GM23338 (cell line): Measurements from ENCODE around the gene BHLHA15. TPM values are rescaled to one million over a fixed set of nuclear protein-coding genes. Genes with fewer than 3 reads are reported as not detected.

Source experiments
- ATAC-seq: fragments of 200-7000 bp; cut with Tn5 transposase; 3 replicates; pipeline ENCODE4 v1.9.1; 2020
- DNase-seq: peaks from one replicate; pipeline ENCODE4 v3.0.0-alpha.2; 2015; ENCODE audit warnings: low spot score
- H2AFZ ChIP-seq: fragments of 200-600 bp; sonication (generic); 2 replicates; pipeline ENCODE4 v1.8.0; 2016; ENCODE audit warnings: antibody characterized with exemption, mild to moderate bottlenecking, moderate library complexity
- H3F3A ChIP-seq: fragments of 200-600 bp; sonication (generic); replicated peaks from 2 replicates; pipeline ENCODE4 v1.8.0; 2017; ENCODE audit warnings: antibody characterized with exemption, mixed run types, low read depth
- H3K27ac ChIP-seq: fragments of 200-600 bp; sonication (generic); 2 replicates; pipeline ENCODE4 v1.6.1; 2016; ENCODE audit warnings: low read depth
- H3K27me3 ChIP-seq: fragments of 200-600 bp; sonication (generic); 2 replicates; pipeline ENCODE4 v1.8.0; 2016; ENCODE audit warnings: mild to moderate bottlenecking, mixed run types, moderate library complexity; ENCODE audit not compliant: insufficient read depth
- H3K36me3 ChIP-seq: fragments of 200-600 bp; sonication (generic); 2 replicates; pipeline ENCODE4 v1.8.0; 2016; ENCODE audit warnings: mild to moderate bottlenecking; ENCODE audit not compliant: insufficient read depth
- H3K4me1 ChIP-seq: fragments of 200-600 bp; sonication (generic); 2 replicates; pipeline ENCODE4 v1.8.0; 2016; ENCODE audit warnings: mild to moderate bottlenecking, moderate library complexity; ENCODE audit not compliant: insufficient read depth
- H3K4me2 ChIP-seq: fragments of 200-600 bp; sonication (generic); 2 replicates; pipeline ENCODE4 v1.7.1; 2017; ENCODE audit warnings: mixed run types
- H3K4me3 ChIP-seq: fragments of 200-600 bp; sonication (generic); 2 replicates; pipeline ENCODE4 v1.6.1; 2016; ENCODE audit warnings: mixed run types
- H3K79me2 ChIP-seq: fragments of 200-600 bp; sonication (generic); replicated peaks from 2 replicates; pipeline ENCODE4 v1.8.0; 2017; ENCODE audit warnings: mild to moderate bottlenecking; ENCODE audit not compliant: insufficient read depth
- H3K9me2 ChIP-seq: fragments of 200-600 bp; sonication (generic); 2 replicates; pipeline ENCODE4 v1.8.0; 2017; ENCODE audit not compliant: insufficient read depth
- H4K20me1 ChIP-seq: fragments of 200-600 bp; sonication (generic); replicated peaks from 2 replicates; pipeline ENCODE4 v1.8.0; 2017; ENCODE audit warnings: mild to moderate bottlenecking; ENCODE audit not compliant: insufficient read depth
- H3K27ac Mint-ChIP-seq: 2 replicates; pipeline ENCODE4 v1.8.0; 2020; ENCODE audit warnings: inconsistent platforms, mild to moderate bottlenecking, moderate library complexity, mixed read lengths
- H3K27me3 Mint-ChIP-seq: 3 replicates; pipeline ENCODE4 v1.8.0; 2022; ENCODE audit warnings: low read depth, mild to moderate bottlenecking, moderate library complexity, mixed read lengths, inconsistent platforms; ENCODE audit not compliant: insufficient read depth, poor library complexity
- H3K36me3 Mint-ChIP-seq: 3 replicates; pipeline ENCODE4 v1.8.0; 2021; ENCODE audit warnings: low read depth, mild to moderate bottlenecking, inconsistent platforms, moderate library complexity, mixed read lengths
- H3K4me1 Mint-ChIP-seq: 3 replicates; pipeline ENCODE4 v1.8.0; 2020; ENCODE audit warnings: mild to moderate bottlenecking, inconsistent platforms, mixed read lengths
- H3K4me3 Mint-ChIP-seq: 3 replicates; pipeline ENCODE4 v1.8.0; 2021; ENCODE audit warnings: moderate library complexity, mild to moderate bottlenecking, inconsistent platforms, mixed read lengths
- H3K9me3 Mint-ChIP-seq: 3 replicates; pipeline ENCODE4 v1.8.0; 2020; ENCODE audit warnings: moderate library complexity, mild to moderate bottlenecking, inconsistent platforms, mixed read lengths
- CREB1 ChIP-seq: fragments of 250-450 bp; sonication (Bioruptor Pico); IDR thresholded peaks from 2 replicates; pipeline ENCODE4 v1.5.0; 2020; ENCODE audit warnings: low read depth, mild to moderate bottlenecking, moderate library complexity
- EZH2 ChIP-seq: fragments of 200-600 bp; sonication (generic); IDR thresholded peaks from one replicate; pipeline ENCODE4 v1.8.0; 2017; ENCODE audit warnings: antibody characterized with exemption, mild to moderate bottlenecking, low read depth; ENCODE audit not compliant: unreplicated experiment
- NANOG ChIP-seq: IDR thresholded peaks from 2 replicates; pipeline ENCODE4 v1.6.1; 2016; ENCODE audit warnings: antibody characterized with exemption, borderline replicate concordance
- ZNF114 ChIP-seq: fragments of 250-450 bp; sonication (Bioruptor Pico); IDR thresholded peaks from 2 replicates; pipeline ENCODE4 v1.5.0; 2020; ENCODE audit warnings: mild to moderate bottlenecking, moderate library complexity
- ZNF331 ChIP-seq: fragments of 250-450 bp; sonication (Bioruptor Pico); IDR thresholded peaks from 2 replicates; pipeline ENCODE4 v1.5.0; 2020; ENCODE audit warnings: low read depth, mild to moderate bottlenecking, moderate library complexity
- polyA plus RNA-seq: library from polyadenylated mRNA; unstranded; fragments of >200 nt; fragmentation: Nextera tagmentation; extraction: Ambion mirVana; gene quantifications from 2 replicates; pipeline ENCODE4 v1.2.1, GENCODE V29; 2016
- total RNA-seq: library from RNA; depleted of rRNA; stranded (reverse); fragments of >200 nt; shearing (Covaris generic); gene quantifications from 2 replicates; pipeline ENCODE4 v1.2.3, GENCODE V29; 2014
- TF ChIP-seq, protein P1 (sequence below): IDR thresholded peaks from one replicate; pipeline ENCODE4 v1.6.1; 2018; ENCODE audit warnings: antibody characterized with exemption; ENCODE audit not compliant: unreplicated experiment
- TF ChIP-seq, protein P2 (sequence below): fragments of 250-450 bp; sonication (Bioruptor Pico); IDR thresholded peaks from 2 replicates; pipeline ENCODE4 v1.5.0; 2020; ENCODE audit warnings: mild to moderate bottlenecking, moderate library complexity
- TF ChIP-seq, protein P3 (sequence below): IDR thresholded peaks from 2 replicates; pipeline ENCODE4 v1.6.1; 2016; ENCODE audit warnings: antibody characterized with exemption

The BHLHA15 gene
- total and polyA plus RNA-seq, 2 experiments from 2014 or later: 1.4 to 8.3 TPM

DNA sequence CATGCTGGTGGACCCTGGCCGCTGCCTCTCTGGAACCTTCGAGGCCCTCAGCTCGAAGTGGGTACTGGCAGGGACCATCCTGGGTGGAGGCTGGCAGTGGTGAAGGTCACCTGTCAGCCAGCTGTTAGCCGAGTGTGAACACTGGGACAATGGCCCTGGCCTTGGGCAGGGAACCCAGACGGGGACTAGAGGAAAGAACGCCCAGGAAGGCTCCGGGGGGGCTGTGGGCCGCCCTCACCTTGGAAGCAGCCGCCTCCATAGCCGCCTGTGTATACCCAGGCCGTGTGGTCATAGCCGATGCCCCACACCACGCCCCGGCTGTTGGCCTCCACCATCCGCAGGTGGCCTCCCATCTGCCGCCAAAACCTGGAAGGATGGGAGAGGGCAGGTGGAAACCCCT is 17.6 kb downstream of the BHLHA15 start (continued):
- TF ChIP-seq CREB1 (CRISPR knock-in tag): no peak

DNA sequence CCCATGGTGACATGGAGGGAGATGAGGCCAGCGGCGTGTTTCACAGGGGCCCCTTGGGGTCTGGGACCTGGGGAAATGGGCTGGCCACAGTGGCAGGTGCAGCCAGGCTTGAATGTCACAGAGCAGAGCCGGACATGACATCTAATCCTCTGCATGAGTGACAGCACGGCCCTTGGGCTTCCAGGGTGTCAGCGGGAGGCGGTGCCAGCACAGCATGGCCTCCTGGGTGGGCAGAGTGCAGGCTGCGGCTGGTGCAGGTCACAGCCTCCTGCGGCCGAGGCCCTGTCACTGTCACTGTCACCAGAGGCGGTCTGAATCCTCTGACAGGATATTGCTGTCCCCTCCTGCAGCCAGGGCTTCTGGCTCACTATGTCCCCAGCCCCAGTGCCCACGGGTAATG is 18.2 kb downstream of the BHLHA15 start:
- Histone ChIP-seq H3K4me3 (no peak overlapping the region), H3K36me3 (no peaks in the 10 kb centered on the region), H3K27ac (no peak overlapping the region), H3K9me2 (no peaks in the 10 kb centered on the region), H3K4me1 (no peaks in the 10 kb centered on the region), H2AFZ (no peak overlapping the region), H3K4me2 (no peak overlapping the region), H3K27me3 (no peaks in the 10 kb centered on the region), H3F3A (no peaks in the 10 kb centered on the region), H3K79me2 (no peaks in the 10 kb centered on the region), H4K20me1 (no peaks in the 10 kb centered on the region)
- no peak for DNase-seq
- H3K27me3 Mint-ChIP-seq: peaks cover 8% of the 10 kb centered on the region
- TF ChIP-seq ZNF331 (CRISPR knock-in tag) (no peak), ZNF114 (CRISPR knock-in tag) (no peak), NANOG (no peak), CREB1 (CRISPR knock-in tag) (no peak), EZH2 (no peak)
- TF ChIP-seq, protein P1, sequence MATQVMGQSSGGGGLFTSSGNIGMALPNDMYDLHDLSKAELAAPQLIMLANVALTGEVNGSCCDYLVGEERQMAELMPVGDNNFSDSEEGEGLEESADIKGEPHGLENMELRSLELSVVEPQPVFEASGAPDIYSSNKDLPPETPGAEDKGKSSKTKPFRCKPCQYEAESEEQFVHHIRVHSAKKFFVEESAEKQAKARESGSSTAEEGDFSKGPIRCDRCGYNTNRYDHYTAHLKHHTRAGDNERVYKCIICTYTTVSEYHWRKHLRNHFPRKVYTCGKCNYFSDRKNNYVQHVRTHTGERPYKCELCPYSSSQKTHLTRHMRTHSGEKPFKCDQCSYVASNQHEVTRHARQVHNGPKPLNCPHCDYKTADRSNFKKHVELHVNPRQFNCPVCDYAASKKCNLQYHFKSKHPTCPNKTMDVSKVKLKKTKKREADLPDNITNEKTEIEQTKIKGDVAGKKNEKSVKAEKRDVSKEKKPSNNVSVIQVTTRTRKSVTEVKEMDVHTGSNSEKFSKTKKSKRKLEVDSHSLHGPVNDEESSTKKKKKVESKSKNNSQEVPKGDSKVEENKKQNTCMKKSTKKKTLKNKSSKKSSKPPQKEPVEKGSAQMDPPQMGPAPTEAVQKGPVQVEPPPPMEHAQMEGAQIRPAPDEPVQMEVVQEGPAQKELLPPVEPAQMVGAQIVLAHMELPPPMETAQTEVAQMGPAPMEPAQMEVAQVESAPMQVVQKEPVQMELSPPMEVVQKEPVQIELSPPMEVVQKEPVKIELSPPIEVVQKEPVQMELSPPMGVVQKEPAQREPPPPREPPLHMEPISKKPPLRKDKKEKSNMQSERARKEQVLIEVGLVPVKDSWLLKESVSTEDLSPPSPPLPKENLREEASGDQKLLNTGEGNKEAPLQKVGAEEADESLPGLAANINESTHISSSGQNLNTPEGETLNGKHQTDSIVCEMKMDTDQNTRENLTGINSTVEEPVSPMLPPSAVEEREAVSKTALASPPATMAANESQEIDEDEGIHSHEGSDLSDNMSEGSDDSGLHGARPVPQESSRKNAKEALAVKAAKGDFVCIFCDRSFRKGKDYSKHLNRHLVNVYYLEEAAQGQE: no peak
- TF ChIP-seq, protein P2, sequence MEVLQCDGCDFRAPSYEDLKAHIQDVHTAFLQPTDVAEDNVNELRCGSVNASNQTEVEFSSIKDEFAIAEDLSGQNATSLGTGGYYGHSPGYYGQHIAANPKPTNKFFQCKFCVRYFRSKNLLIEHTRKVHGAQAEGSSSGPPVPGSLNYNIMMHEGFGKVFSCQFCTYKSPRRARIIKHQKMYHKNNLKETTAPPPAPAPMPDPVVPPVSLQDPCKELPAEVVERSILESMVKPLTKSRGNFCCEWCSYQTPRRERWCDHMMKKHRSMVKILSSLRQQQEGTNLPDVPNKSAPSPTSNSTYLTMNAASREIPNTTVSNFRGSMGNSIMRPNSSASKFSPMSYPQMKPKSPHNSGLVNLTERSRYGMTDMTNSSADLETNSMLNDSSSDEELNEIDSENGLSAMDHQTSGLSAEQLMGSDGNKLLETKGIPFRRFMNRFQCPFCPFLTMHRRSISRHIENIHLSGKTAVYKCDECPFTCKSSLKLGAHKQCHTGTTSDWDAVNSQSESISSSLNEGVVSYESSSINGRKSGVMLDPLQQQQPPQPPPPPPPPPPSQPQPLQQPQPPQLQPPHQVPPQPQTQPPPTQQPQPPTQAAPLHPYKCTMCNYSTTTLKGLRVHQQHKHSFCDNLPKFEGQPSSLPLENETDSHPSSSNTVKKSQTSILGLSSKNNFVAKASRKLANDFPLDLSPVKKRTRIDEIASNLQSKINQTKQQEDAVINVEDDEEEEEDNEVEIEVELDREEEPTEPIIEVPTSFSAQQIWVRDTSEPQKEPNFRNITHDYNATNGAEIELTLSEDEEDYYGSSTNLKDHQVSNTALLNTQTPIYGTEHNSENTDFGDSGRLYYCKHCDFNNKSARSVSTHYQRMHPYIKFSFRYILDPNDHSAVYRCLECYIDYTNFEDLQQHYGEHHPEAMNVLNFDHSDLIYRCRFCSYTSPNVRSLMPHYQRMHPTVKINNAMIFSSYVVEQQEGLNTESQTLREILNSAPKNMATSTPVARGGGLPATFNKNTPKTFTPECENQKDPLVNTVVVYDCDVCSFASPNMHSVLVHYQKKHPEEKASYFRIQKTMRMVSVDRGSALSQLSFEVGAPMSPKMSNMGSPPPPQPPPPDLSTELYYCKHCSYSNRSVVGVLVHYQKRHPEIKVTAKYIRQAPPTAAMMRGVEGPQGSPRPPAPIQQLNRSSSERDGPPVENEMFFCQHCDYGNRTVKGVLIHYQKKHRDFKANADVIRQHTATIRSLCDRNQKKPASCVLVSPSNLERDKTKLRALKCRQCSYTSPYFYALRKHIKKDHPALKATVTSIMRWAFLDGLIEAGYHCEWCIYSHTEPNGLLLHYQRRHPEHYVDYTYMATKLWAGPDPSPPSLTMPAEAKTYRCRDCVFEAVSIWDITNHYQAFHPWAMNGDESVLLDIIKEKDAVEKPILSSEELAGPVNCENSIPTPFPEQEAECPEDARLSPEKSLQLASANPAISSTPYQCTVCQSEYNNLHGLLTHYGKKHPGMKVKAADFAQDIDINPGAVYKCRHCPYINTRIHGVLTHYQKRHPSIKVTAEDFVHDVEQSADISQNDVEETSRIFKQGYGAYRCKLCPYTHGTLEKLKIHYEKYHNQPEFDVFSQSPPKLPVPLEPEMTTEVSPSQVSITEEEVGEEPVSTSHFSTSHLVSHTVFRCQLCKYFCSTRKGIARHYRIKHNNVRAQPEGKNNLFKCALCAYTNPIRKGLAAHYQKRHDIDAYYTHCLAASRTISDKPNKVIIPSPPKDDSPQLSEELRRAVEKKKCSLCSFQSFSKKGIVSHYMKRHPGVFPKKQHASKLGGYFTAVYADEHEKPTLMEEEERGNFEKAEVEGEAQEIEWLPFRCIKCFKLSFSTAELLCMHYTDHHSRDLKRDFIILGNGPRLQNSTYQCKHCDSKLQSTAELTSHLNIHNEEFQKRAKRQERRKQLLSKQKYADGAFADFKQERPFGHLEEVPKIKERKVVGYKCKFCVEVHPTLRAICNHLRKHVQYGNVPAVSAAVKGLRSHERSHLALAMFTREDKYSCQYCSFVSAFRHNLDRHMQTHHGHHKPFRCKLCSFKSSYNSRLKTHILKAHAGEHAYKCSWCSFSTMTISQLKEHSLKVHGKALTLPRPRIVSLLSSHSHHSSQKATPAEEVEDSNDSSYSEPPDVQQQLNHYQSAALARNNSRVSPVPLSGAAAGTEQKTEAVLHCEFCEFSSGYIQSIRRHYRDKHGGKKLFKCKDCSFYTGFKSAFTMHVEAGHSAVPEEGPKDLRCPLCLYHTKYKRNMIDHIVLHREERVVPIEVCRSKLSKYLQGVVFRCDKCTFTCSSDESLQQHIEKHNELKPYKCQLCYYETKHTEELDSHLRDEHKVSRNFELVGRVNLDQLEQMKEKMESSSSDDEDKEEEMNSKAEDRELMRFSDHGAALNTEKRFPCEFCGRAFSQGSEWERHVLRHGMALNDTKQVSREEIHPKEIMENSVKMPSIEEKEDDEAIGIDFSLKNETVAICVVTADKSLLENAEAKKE (CRISPR knock-in tag): no peak
- TF ChIP-seq, protein P3, sequence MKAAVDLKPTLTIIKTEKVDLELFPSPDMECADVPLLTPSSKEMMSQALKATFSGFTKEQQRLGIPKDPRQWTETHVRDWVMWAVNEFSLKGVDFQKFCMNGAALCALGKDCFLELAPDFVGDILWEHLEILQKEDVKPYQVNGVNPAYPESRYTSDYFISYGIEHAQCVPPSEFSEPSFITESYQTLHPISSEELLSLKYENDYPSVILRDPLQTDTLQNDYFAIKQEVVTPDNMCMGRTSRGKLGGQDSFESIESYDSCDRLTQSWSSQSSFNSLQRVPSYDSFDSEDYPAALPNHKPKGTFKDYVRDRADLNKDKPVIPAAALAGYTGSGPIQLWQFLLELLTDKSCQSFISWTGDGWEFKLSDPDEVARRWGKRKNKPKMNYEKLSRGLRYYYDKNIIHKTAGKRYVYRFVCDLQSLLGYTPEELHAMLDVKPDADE: no peak
- no peak for ATAC-seq
- H3K9me3 Mint-ChIP-seq: no peaks in the 10 kb centered on the region
- no peak overlapping the region for H3K27ac Mint-ChIP-seq
- no peaks in the 10 kb centered on the region for H3K4me1 Mint-ChIP-seq
- H3K36me3 Mint-ChIP-seq: no peaks in the 10 kb centered on the region
- no peak overlapping the region for H3K4me3 Mint-ChIP-seq
